AG09309 (cell line): ENCODE data around the gene NPSR1.

ENCODE experiments used
- DNase-seq: peaks from one replicate; pipeline ENCODE4 v3.0.0-alpha.2; 2010; ENCODE audit warnings: low read depth
- H3K4me3 ChIP-seq: 2 replicates; pipeline ENCODE4 v1.5.1; 2011; ENCODE audit warnings: mild to moderate bottlenecking, low read depth, low read length, moderate library complexity; ENCODE audit not compliant: control insufficient read depth
- CTCF ChIP-seq: IDR thresholded peaks from 2 replicates; pipeline ENCODE4 v1.5.1; 2011; ENCODE audit warnings: mild to moderate bottlenecking, low read depth, low read length, inconsistent platforms; ENCODE audit not compliant: insufficient read depth, control insufficient read depth; ENCODE audit errors: missing control alignments

The NPSR1 gene

GRCh38 chr7:34841326-34841725, 183.3 kb downstream of the NPSR1 start:
- DNase-seq, result no peak
- no peak overlapping the region for H3K4me3 ChIP-seq
- TF ChIP-seq CTCF, result no peak

GRCh38 chr7:34842782-34843181, 184.8 kb downstream of the NPSR1 start:
- no peak for TF ChIP-seq CTCF
- H3K4me3 ChIP-seq, result no peak overlapping the region
- no peak for DNase-seq

GRCh38 chr7:34844406-34844805, 186.4 kb downstream of the NPSR1 start:
- H3K4me3 ChIP-seq, result no peak overlapping the region
- TF ChIP-seq CTCF, result no peak
- no peak for DNase-seq

DNA sequence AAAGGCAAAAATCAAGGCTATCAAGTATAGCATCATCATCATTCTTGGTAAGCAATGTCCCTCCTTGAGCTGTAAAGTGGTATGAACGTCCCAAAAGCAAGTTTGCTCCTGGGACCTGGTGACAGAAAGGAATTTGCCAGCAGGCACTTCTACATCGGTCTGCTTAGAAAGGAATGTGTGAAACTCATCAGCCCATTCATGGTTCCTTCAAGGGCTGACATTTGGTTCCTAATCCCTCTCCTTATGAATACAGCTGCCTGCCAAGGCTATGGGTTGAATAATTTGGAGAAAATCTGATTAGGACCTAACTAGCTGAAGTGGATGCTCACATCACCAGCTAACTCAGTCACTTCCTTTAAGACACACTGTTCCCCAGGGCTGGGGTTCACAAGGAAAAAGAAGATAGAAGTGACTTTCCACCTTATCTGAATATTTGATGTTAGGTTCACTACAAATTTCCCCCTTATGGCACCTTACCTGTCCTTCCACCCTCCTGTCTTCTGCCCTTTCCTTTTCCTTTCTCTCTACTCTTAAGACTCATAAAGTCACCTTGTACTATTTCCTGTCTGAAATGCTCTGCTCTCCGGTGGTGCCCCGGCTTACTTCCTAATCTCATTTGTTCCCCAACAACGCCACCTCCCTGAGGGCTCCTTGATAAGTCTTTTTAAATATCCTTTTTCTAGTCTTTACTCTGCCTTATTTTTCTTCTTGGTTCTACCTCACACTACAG, 187.1 kb downstream of the NPSR1 start:
- TF ChIP-seq CTCF, result no peak
- H3K4me3 ChIP-seq, result no peak overlapping the region
- DNase-seq, result no peak

DNA sequence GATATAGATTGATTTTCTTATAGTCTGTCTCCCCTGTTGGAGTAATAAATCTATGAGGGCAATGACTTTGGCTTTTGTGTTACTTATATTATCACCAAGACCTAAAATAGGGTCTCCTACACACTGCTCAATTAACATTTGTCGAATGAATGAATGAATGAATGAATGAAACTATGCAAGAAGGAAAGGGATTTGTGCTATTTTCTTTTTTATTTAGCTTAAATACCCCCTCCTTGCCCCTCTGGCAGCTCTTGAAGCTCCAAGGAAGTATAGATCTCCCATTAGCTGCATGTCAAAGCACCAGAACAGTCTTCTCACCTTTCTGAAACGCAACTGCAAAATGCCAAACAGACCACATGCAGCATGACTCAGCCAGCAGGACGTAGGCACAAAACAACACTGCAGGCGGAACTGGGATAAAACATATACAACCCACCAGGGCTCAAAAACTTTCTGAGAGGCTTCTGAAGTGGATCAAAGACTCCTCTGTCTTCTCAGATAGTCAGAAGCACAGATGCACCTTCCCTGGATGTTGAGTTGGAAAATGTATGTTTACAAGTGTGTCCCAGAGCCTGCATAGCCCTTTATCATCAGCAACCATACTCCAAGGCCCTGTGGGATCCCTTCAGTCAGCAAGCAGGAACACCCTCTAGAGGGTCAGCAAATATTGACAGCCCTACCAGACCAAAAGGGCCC, 187.8 kb downstream of the NPSR1 start:
- TF ChIP-seq CTCF, result no peak
- DNase-seq, result no peak

GRCh38 chr7:34846976-34847375, 189.0 kb downstream of the NPSR1 start:
- no peak for DNase-seq
- no peak overlapping the region for H3K4me3 ChIP-seq
- TF ChIP-seq CTCF, result no peak

More for the DNA sequence above, 187.8 kb downstream of the NPSR1 start:
- no peak overlapping the region for H3K4me3 ChIP-seq
